GM23338 (cell line): ENCODE data around the gene SUGCT. TPM values are rescaled to one million over a fixed set of nuclear protein-coding genes. Genes with fewer than 3 reads are reported as not detected.

Source experiments
- ATAC-seq: fragments of 200-7000 bp; cut with Tn5 transposase; 3 replicates; pipeline ENCODE4 v1.9.1; 2020
- DNase-seq: peaks from one replicate; pipeline ENCODE4 v3.0.0-alpha.2; 2015; ENCODE audit warnings: low spot score
- H2AFZ ChIP-seq: fragments of 200-600 bp; sonication (generic); 2 replicates; pipeline ENCODE4 v1.8.0; 2016; ENCODE audit warnings: antibody characterized with exemption, mild to moderate bottlenecking, moderate library complexity
- H3F3A ChIP-seq: fragments of 200-600 bp; sonication (generic); replicated peaks from 2 replicates; pipeline ENCODE4 v1.8.0; 2017; ENCODE audit warnings: antibody characterized with exemption, mixed run types, low read depth
- H3K27ac ChIP-seq: fragments of 200-600 bp; sonication (generic); 2 replicates; pipeline ENCODE4 v1.6.1; 2016; ENCODE audit warnings: low read depth
- H3K27me3 ChIP-seq: fragments of 200-600 bp; sonication (generic); 2 replicates; pipeline ENCODE4 v1.8.0; 2016; ENCODE audit warnings: mild to moderate bottlenecking, mixed run types, moderate library complexity; ENCODE audit not compliant: insufficient read depth
- H3K36me3 ChIP-seq: fragments of 200-600 bp; sonication (generic); 2 replicates; pipeline ENCODE4 v1.8.0; 2016; ENCODE audit warnings: mild to moderate bottlenecking; ENCODE audit not compliant: insufficient read depth
- H3K4me1 ChIP-seq: fragments of 200-600 bp; sonication (generic); 2 replicates; pipeline ENCODE4 v1.8.0; 2016; ENCODE audit warnings: mild to moderate bottlenecking, moderate library complexity; ENCODE audit not compliant: insufficient read depth
- H3K4me2 ChIP-seq: fragments of 200-600 bp; sonication (generic); 2 replicates; pipeline ENCODE4 v1.7.1; 2017; ENCODE audit warnings: mixed run types
- H3K4me3 ChIP-seq: fragments of 200-600 bp; sonication (generic); 2 replicates; pipeline ENCODE4 v1.6.1; 2016; ENCODE audit warnings: mixed run types
- H3K79me2 ChIP-seq: fragments of 200-600 bp; sonication (generic); replicated peaks from 2 replicates; pipeline ENCODE4 v1.8.0; 2017; ENCODE audit warnings: mild to moderate bottlenecking; ENCODE audit not compliant: insufficient read depth
- H3K9me2 ChIP-seq: fragments of 200-600 bp; sonication (generic); 2 replicates; pipeline ENCODE4 v1.8.0; 2017; ENCODE audit not compliant: insufficient read depth
- H4K20me1 ChIP-seq: fragments of 200-600 bp; sonication (generic); replicated peaks from 2 replicates; pipeline ENCODE4 v1.8.0; 2017; ENCODE audit warnings: mild to moderate bottlenecking; ENCODE audit not compliant: insufficient read depth
- H3K27ac Mint-ChIP-seq: 2 replicates; pipeline ENCODE4 v1.8.0; 2020; ENCODE audit warnings: inconsistent platforms, mild to moderate bottlenecking, moderate library complexity, mixed read lengths
- H3K27me3 Mint-ChIP-seq: 3 replicates; pipeline ENCODE4 v1.8.0; 2022; ENCODE audit warnings: low read depth, mild to moderate bottlenecking, moderate library complexity, mixed read lengths, inconsistent platforms; ENCODE audit not compliant: insufficient read depth, poor library complexity
- H3K36me3 Mint-ChIP-seq: 3 replicates; pipeline ENCODE4 v1.8.0; 2021; ENCODE audit warnings: low read depth, mild to moderate bottlenecking, inconsistent platforms, moderate library complexity, mixed read lengths
- H3K4me1 Mint-ChIP-seq: 3 replicates; pipeline ENCODE4 v1.8.0; 2020; ENCODE audit warnings: mild to moderate bottlenecking, inconsistent platforms, mixed read lengths
- H3K4me3 Mint-ChIP-seq: 3 replicates; pipeline ENCODE4 v1.8.0; 2021; ENCODE audit warnings: moderate library complexity, mild to moderate bottlenecking, inconsistent platforms, mixed read lengths
- H3K9me3 Mint-ChIP-seq: 3 replicates; pipeline ENCODE4 v1.8.0; 2020; ENCODE audit warnings: moderate library complexity, mild to moderate bottlenecking, inconsistent platforms, mixed read lengths
- JUNB ChIP-seq: IDR thresholded peaks from one replicate; pipeline ENCODE4 v1.6.1; 2016; ENCODE audit warnings: antibody characterized with exemption; ENCODE audit not compliant: unreplicated experiment
- NANOG ChIP-seq: IDR thresholded peaks from 2 replicates; pipeline ENCODE4 v1.6.1; 2016; ENCODE audit warnings: antibody characterized with exemption, borderline replicate concordance
- POLR2AphosphoS5 ChIP-seq: IDR thresholded peaks from 2 replicates; pipeline ENCODE4 v1.6.1; 2016; ENCODE audit warnings: antibody characterized with exemption, low read depth
- STAT1 ChIP-seq: IDR thresholded peaks from one replicate; pipeline ENCODE4 v1.6.1; 2016; ENCODE audit warnings: antibody characterized with exemption; ENCODE audit not compliant: unreplicated experiment
- ZNF114 ChIP-seq: fragments of 250-450 bp; sonication (Bioruptor Pico); IDR thresholded peaks from 2 replicates; pipeline ENCODE4 v1.5.0; 2020; ENCODE audit warnings: mild to moderate bottlenecking, moderate library complexity
- ZNF331 ChIP-seq: fragments of 250-450 bp; sonication (Bioruptor Pico); IDR thresholded peaks from 2 replicates; pipeline ENCODE4 v1.5.0; 2020; ENCODE audit warnings: low read depth, mild to moderate bottlenecking, moderate library complexity
- polyA plus RNA-seq: library from polyadenylated mRNA; unstranded; fragments of >200 nt; fragmentation: Nextera tagmentation; extraction: Ambion mirVana; gene quantifications from 2 replicates; pipeline ENCODE4 v1.2.1, GENCODE V29; 2016
- total RNA-seq: library from RNA; depleted of rRNA; stranded (reverse); fragments of >200 nt; shearing (Covaris generic); gene quantifications from 2 replicates; pipeline ENCODE4 v1.2.3, GENCODE V29; 2014
- TF ChIP-seq, protein P1 (sequence below), 2 experiments: fragments of 200-600 bp in 1 of 2; sonication (generic) in 1 of 2; conservative IDR thresholded peaks; 2 replicates each; pipeline versions ENCODE4 v1.5.1 to v1.6.1; 2016 to 2017; ENCODE audit warnings: antibody characterized with exemption in 2 of 2, low read depth in 2 of 2, mild to moderate bottlenecking in 2 of 2, moderate library complexity in 1 of 2
- TF ChIP-seq, protein P2 (sequence below): IDR thresholded peaks from 2 replicates; pipeline ENCODE4 v1.6.1; 2016; ENCODE audit warnings: antibody characterized with exemption
- TF ChIP-seq, protein P3 (sequence below): IDR thresholded peaks from one replicate; pipeline ENCODE4 v1.6.1; 2018; ENCODE audit warnings: antibody characterized with exemption; ENCODE audit not compliant: unreplicated experiment

Gene SUGCT
- total and polyA plus RNA-seq, 2 experiments from 2014 or later: 4.2 to 5.6 TPM

DNA sequence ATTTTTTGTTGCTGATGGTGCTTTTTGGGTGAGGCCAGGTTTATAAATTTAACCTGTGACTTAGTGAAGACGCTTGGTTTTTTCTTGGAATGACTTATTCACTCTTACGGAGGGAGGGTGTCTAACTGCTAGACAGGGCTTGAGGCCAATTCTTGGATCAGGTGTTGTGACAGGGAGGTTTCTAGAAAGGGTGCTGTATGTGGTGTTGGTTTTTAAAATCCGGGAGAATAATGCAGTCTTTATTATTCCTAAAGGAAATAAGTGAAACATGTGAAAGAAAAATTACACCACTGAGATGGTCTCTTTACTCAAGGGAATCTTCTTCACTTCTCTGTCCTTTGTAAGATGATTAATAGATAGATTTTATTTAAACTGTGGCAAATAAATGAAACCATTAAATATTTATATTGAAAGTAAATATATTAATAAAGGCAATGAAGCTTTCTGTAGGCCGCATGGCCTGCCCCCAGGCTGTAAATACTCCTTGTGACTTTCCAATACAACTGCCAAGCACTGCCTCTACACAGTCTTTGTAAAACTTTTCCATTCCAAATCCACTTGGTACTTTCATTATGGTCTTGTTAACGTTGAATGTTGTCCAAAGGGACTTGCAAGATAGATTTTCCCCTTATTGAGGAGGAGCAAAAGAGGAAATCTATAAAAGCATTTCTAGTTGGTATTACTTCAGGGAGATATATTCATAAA is 323.1 kb downstream of the SUGCT start:
- H3K27ac ChIP-seq: no peak overlapping the region
- no peaks in the 10 kb centered on the region for H3K27me3 ChIP-seq
- no peaks in the 10 kb centered on the region for H3K36me3 ChIP-seq
- ATAC-seq (no peak), DNase-seq (no peak)
- no peak overlapping the region for H3K4me2 ChIP-seq
- no peaks in the 10 kb centered on the region for H3K79me2 ChIP-seq
- TF ChIP-seq JUNB (no peak), ZNF114 (no peak)
- no peak overlapping the region for H3K4me3 ChIP-seq
- Mint-ChIP-seq H3K4me1 (peaks cover 5% of the 10 kb centered on the region), H3K4me3 (no peak overlapping the region), H3K9me3 (no peaks in the 10 kb centered on the region), H3K27ac (no peak overlapping the region), H3K27me3 (peaks cover 1% of the 10 kb centered on the region), H3K36me3 (no peaks in the 10 kb centered on the region)
- H3K9me2 ChIP-seq: no peaks in the 10 kb centered on the region; the same call in 1 of the 2 replicates
- H4K20me1 ChIP-seq: no peaks in the 10 kb centered on the region
- no peaks in the 10 kb centered on the region for H3F3A ChIP-seq
- H2AFZ ChIP-seq: no peak overlapping the region
- peaks cover 4% of the 10 kb centered on the region; the same call in 1 of the 2 replicates for H3K4me1 ChIP-seq

DNA sequence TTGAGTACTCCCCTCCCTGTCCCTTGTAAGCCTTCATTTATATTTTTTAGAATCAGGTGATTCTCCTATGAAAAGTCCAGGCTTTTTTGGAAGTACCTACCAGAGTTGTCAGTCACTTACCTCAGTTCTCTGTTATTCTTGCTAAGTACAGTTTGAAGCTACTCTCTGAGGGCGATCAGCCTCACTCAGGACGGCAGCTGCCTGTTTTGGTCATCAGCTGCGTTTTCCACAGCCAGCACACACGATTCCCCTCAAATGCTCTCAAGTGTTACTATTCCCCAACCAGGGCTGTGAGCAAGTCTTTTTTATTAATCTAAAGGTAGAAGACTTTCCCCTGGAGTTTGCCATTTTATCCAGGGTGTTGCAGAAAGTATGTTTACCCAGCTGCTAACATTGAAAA is 328.6 kb downstream of the SUGCT start:
- Mint-ChIP-seq H3K27me3 (no peaks in the 10 kb centered on the region), H3K4me3 (no peak overlapping the region), H3K4me1 (peaks cover 2% of the 10 kb centered on the region; the same call in 1 of the 3 replicates), H3K27ac (no peak overlapping the region), H3K9me3 (no peaks in the 10 kb centered on the region), H3K36me3 (no peaks in the 10 kb centered on the region)
- DNase-seq (no peak), ATAC-seq (no peak; the same call in 2 of the 3 replicates)
- H3F3A ChIP-seq: no peaks in the 10 kb centered on the region
- H3K4me2 ChIP-seq: no peak overlapping the region
- no peak overlapping the region for H3K27ac ChIP-seq
- no peaks in the 10 kb centered on the region for H3K9me2 ChIP-seq
- H3K27me3 ChIP-seq: no peaks in the 10 kb centered on the region
- H3K4me1 ChIP-seq: 0 out of 2 replicates have a peak, but pooled peaks cover 7% of the 10 kb centered on the region
- TF ChIP-seq ZNF114 (no peak), JUNB (no peak), POLR2AphosphoS5 (no peak), NANOG (no peak)
- TF ChIP-seq, protein P1, sequence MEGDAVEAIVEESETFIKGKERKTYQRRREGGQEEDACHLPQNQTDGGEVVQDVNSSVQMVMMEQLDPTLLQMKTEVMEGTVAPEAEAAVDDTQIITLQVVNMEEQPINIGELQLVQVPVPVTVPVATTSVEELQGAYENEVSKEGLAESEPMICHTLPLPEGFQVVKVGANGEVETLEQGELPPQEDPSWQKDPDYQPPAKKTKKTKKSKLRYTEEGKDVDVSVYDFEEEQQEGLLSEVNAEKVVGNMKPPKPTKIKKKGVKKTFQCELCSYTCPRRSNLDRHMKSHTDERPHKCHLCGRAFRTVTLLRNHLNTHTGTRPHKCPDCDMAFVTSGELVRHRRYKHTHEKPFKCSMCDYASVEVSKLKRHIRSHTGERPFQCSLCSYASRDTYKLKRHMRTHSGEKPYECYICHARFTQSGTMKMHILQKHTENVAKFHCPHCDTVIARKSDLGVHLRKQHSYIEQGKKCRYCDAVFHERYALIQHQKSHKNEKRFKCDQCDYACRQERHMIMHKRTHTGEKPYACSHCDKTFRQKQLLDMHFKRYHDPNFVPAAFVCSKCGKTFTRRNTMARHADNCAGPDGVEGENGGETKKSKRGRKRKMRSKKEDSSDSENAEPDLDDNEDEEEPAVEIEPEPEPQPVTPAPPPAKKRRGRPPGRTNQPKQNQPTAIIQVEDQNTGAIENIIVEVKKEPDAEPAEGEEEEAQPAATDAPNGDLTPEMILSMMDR (conservative IDR thresholded peaks at IDR 0.05; ENCODE audit: low read depth in 2 of 2): no peak
- H2AFZ ChIP-seq: no peak overlapping the region
- no peaks in the 10 kb centered on the region for H4K20me1 ChIP-seq
- no peaks in the 10 kb centered on the region for H3K36me3 ChIP-seq
- no peak overlapping the region for H3K4me3 ChIP-seq
- H3K79me2 ChIP-seq: no peaks in the 10 kb centered on the region

DNA sequence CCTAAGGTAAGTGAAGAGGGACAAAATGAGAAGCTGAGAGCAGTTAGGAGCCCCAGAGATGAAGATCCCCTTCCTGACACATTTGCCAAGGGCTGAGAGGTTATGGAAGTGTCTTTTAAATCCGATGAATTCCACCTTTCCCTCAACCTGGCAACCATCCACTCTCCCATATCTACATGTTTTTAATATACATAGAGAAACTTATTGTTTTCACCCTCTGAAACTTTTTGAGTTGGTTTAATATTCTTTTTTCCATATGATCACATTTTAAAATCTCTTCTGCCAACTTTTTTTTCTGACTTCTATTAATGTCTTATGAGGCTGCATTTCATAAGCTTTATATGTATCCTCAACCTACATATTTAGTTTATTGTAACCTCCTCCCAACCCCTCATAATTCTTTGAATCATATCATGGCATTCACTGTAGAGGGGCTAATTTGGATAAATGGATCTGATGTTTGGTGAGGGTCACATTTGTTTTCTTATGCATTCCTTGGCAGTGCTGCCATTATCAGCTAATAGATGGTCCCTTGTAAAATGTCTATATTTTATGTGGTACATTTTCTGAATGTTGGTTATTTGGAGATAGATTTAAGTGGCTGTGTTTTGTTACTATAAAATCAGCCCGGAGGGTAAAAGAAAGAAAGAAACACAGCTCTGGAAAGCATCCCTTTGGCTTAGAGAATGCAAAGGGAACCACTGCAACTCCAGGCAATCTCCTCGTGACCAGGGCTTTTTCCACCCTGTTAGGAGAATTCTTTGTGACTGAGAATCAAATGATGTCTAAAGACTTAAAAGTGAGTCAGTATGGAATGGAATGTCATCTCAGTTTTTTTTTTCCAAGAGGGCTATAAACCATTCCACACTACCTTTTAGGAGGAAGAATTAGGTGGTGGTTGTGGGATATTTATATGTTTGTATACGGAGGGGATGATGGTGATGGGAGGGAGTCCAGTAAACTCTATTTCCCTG is 334.4 kb downstream of the SUGCT start:
- H2AFZ ChIP-seq: no peak overlapping the region
- no peaks in the 10 kb centered on the region for H3K27me3 Mint-ChIP-seq
- no peaks in the 10 kb centered on the region for H3K36me3 Mint-ChIP-seq
- no peak for ATAC-seq
- H3F3A ChIP-seq: no peaks in the 10 kb centered on the region
- no peaks in the 10 kb centered on the region for H3K9me3 Mint-ChIP-seq
- H3K79me2 ChIP-seq: no peaks in the 10 kb centered on the region
- no peaks in the 10 kb centered on the region for H4K20me1 ChIP-seq
- no peak overlapping the region for H3K4me3 Mint-ChIP-seq
- TF ChIP-seq STAT1 (no peak), NANOG (no peak), JUNB (no peak), ZNF331 (no peak)
- TF ChIP-seq, protein P2, sequence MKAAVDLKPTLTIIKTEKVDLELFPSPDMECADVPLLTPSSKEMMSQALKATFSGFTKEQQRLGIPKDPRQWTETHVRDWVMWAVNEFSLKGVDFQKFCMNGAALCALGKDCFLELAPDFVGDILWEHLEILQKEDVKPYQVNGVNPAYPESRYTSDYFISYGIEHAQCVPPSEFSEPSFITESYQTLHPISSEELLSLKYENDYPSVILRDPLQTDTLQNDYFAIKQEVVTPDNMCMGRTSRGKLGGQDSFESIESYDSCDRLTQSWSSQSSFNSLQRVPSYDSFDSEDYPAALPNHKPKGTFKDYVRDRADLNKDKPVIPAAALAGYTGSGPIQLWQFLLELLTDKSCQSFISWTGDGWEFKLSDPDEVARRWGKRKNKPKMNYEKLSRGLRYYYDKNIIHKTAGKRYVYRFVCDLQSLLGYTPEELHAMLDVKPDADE: no peak
- TF ChIP-seq, protein P3, sequence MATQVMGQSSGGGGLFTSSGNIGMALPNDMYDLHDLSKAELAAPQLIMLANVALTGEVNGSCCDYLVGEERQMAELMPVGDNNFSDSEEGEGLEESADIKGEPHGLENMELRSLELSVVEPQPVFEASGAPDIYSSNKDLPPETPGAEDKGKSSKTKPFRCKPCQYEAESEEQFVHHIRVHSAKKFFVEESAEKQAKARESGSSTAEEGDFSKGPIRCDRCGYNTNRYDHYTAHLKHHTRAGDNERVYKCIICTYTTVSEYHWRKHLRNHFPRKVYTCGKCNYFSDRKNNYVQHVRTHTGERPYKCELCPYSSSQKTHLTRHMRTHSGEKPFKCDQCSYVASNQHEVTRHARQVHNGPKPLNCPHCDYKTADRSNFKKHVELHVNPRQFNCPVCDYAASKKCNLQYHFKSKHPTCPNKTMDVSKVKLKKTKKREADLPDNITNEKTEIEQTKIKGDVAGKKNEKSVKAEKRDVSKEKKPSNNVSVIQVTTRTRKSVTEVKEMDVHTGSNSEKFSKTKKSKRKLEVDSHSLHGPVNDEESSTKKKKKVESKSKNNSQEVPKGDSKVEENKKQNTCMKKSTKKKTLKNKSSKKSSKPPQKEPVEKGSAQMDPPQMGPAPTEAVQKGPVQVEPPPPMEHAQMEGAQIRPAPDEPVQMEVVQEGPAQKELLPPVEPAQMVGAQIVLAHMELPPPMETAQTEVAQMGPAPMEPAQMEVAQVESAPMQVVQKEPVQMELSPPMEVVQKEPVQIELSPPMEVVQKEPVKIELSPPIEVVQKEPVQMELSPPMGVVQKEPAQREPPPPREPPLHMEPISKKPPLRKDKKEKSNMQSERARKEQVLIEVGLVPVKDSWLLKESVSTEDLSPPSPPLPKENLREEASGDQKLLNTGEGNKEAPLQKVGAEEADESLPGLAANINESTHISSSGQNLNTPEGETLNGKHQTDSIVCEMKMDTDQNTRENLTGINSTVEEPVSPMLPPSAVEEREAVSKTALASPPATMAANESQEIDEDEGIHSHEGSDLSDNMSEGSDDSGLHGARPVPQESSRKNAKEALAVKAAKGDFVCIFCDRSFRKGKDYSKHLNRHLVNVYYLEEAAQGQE: no peak
- H3K27ac Mint-ChIP-seq: no peak overlapping the region
- no peaks in the 10 kb centered on the region for H3K27me3 ChIP-seq
- no peak for DNase-seq
- H3K27ac ChIP-seq: no peak overlapping the region
- no peak overlapping the region for H3K4me3 ChIP-seq
- H3K36me3 ChIP-seq: no peaks in the 10 kb centered on the region
- H3K4me2 ChIP-seq: no peak overlapping the region
- no peaks in the 10 kb centered on the region for H3K9me2 ChIP-seq
- no peaks in the 10 kb centered on the region for H3K4me1 Mint-ChIP-seq
- H3K4me1 ChIP-seq: no peaks in the 10 kb centered on the region
